ENCODE measurements around the gene CNTNAP5.

Gene CNTNAP5

GRCh38 chr2:124805060-124805459, 780.0 kb downstream of the CNTNAP5 start:
- DNase-seq (ENCODE audit: low spot score), result no peak

GRCh38 chr2:124810132-124810531, 785.0 kb downstream of the CNTNAP5 start:
- DNase-seq (ENCODE audit: low spot score), result no peak

GRCh38 chr2:124814968-124815745, 790.1 kb downstream of the CNTNAP5 start:
- DNase-seq (ENCODE audit: low spot score), result no peak

GRCh38 chr2:124816007-124816406, 790.9 kb downstream of the CNTNAP5 start:
- DNase-seq (ENCODE audit: low spot score), result no peak

- no peak for DNase-seq (ENCODE audit: low spot score)
Observed at GRCh38 chr2:124822516-124822915, 797.4 kb downstream of the CNTNAP5 start.

GRCh38 chr2:124824441-124824840, 799.4 kb downstream of the CNTNAP5 start:
- no peak for DNase-seq (ENCODE audit: low spot score)

- no peak for DNase-seq (ENCODE audit: low spot score)
Observed at GRCh38 chr2:124832521-124832920, 807.4 kb downstream of the CNTNAP5 start.

GRCh38 chr2:124834331-124834730, 809.2 kb downstream of the CNTNAP5 start:
- DNase-seq (ENCODE audit: low spot score), result no peak

GRCh38 chr2:124835331-124835730, 810.2 kb downstream of the CNTNAP5 start:
- DNase-seq (ENCODE audit: low spot score), result no peak

GRCh38 chr2:124836416-124836815, 811.3 kb downstream of the CNTNAP5 start:
- no peak for DNase-seq (ENCODE audit: low spot score)

GRCh38 chr2:124837496-124837895, 812.4 kb downstream of the CNTNAP5 start:
- no peak for DNase-seq (ENCODE audit: low spot score)

GRCh38 chr2:124838406-124838805, 813.3 kb downstream of the CNTNAP5 start:
- no peak for DNase-seq (ENCODE audit: low spot score)

- no peak for DNase-seq (ENCODE audit: low spot score)
Observed at GRCh38 chr2:124867247-124867646, 842.2 kb downstream of the CNTNAP5 start.

GRCh38 chr2:124874219-124874618, 849.1 kb downstream of the CNTNAP5 start:
- DNase-seq (ENCODE audit: low spot score), result no peak

GRCh38 chr2:124874676-124875075, 849.6 kb downstream of the CNTNAP5 start:
- DNase-seq (ENCODE audit: low spot score), result no peak

- DNase-seq (ENCODE audit: low spot score), result no peak
Observed at GRCh38 chr2:124875627-124876244, 850.6 kb downstream of the CNTNAP5 start.

- no peak for DNase-seq (ENCODE audit: low spot score)
Observed at GRCh38 chr2:124877141-124877577, 852.1 kb downstream of the CNTNAP5 start.

- DNase-seq (ENCODE audit: low spot score), result no peak
Observed at GRCh38 chr2:124879640-124880039, 854.6 kb downstream of the CNTNAP5 start.

- DNase-seq (ENCODE audit: low spot score), result no peak
Observed at GRCh38 chr2:124880995-124881394, 855.9 kb downstream of the CNTNAP5 start.

GRCh38 chr2:124882423-124882822, 857.3 kb downstream of the CNTNAP5 start:
- DNase-seq (ENCODE audit: low spot score), result no peak

GRCh38 chr2:124883595-124883994, 858.5 kb downstream of the CNTNAP5 start:
- no peak for DNase-seq (ENCODE audit: low spot score)

GRCh38 chr2:124884315-124884714, 859.2 kb downstream of the CNTNAP5 start:
- no peak for DNase-seq (ENCODE audit: low spot score)

GRCh38 chr2:124886216-124886615, 861.1 kb downstream of the CNTNAP5 start:
- DNase-seq (ENCODE audit: low spot score), result no peak

GRCh38 chr2:124887466-124887865, 862.4 kb downstream of the CNTNAP5 start:
- no peak for DNase-seq (ENCODE audit: low spot score)
